ENCODE results near the gene RANBP17. TPM values are rescaled to one million over a fixed set of nuclear protein-coding genes. Genes with fewer than 3 reads are reported as not detected.

Gene RANBP17
- total RNA-seq, 1 experiment from 2014 or later, result 14.5 TPM

- no peak for TF ChIP-seq CTCF (conservative IDR thresholded peaks at IDR 0.05)
- TF ChIP-seq EZH2 (IDR thresholded peaks at IDR 0.05; ENCODE audit: low read depth), result no peak
- Histone ChIP-seq H3K9me2 (ENCODE audit: insufficient read depth) (no peaks in the 10 kb centered on the region), H3K4me1 (replicated peaks; ENCODE audit: insufficient read depth) (no peaks in the 10 kb centered on the region), H3K4me2 (no peak overlapping the region), H3K4me3 (no peak overlapping the region), H3K9me3 (ENCODE audit: insufficient read depth, low read depth) (no peaks in the 10 kb centered on the region), H3K27ac (no peak overlapping the region), H4K20me1 (ENCODE audit: insufficient read depth) (no peaks in the 10 kb centered on the region), H3K36me3 (ENCODE audit: low read depth) (no peaks in the 10 kb centered on the region), H3F3A (ENCODE audit: insufficient read depth, low read depth) (no peaks in the 10 kb centered on the region), H2AFZ (no peak overlapping the region), H3K79me2 (ENCODE audit: low read depth) (no peaks in the 10 kb centered on the region), H3K27me3 (ENCODE audit: insufficient read depth, low read depth) (no peaks in the 10 kb centered on the region)
- ChIA-PET POLR2A (ENCODE audit: unreplicated experiment) (no interaction called here), CTCF (no interaction called here)
- no TSS peak for BruUV-seq (replicated peaks)
- no peak for DNase-seq
- intact Hi-C loops (cut with micrococcal nuclease; ENCODE audit: unreplicated experiment), result no loop called here
These were observed 253.7 kb downstream of the RANBP17 start for GRCh38 chr5:171115519-171115918.

- H3K36me3 ChIP-seq (ENCODE audit: low read depth), result no peaks in the 10 kb centered on the region
- no peak for TF ChIP-seq EZH2 (IDR thresholded peaks at IDR 0.05; ENCODE audit: low read depth)
- TF ChIP-seq CTCF (conservative IDR thresholded peaks at IDR 0.05), result no peak
- no TSS peak for BruUV-seq (replicated peaks)
- CTCF ChIA-PET, result no interaction called here
- H3K4me1 ChIP-seq (replicated peaks; ENCODE audit: insufficient read depth), result no peaks in the 10 kb centered on the region
- H3K27ac ChIP-seq, result no peak overlapping the region
- H3K27me3 ChIP-seq (ENCODE audit: insufficient read depth, low read depth), result no peaks in the 10 kb centered on the region
- no peak overlapping the region for H2AFZ ChIP-seq
- no peaks in the 10 kb centered on the region for H3F3A ChIP-seq (ENCODE audit: insufficient read depth, low read depth)
- H3K79me2 ChIP-seq (ENCODE audit: low read depth), result no peaks in the 10 kb centered on the region
- no peak for DNase-seq
- POLR2A ChIA-PET (ENCODE audit: unreplicated experiment), result no interaction called here
- no peaks in the 10 kb centered on the region for H3K9me2 ChIP-seq (ENCODE audit: insufficient read depth)
- no peak overlapping the region for H3K4me2 ChIP-seq
- intact Hi-C loops (cut with micrococcal nuclease; ENCODE audit: unreplicated experiment), result no loop called here
- no peak overlapping the region for H3K4me3 ChIP-seq
- no peaks in the 10 kb centered on the region for H3K9me3 ChIP-seq (ENCODE audit: insufficient read depth, low read depth)
- H4K20me1 ChIP-seq (ENCODE audit: insufficient read depth), result no peaks in the 10 kb centered on the region
These were observed 254.9 kb downstream of the RANBP17 start for GRCh38 chr5:171116719-171117118.

- H4K20me1 ChIP-seq (ENCODE audit: insufficient read depth), result no peaks in the 10 kb centered on the region
- no peaks in the 10 kb centered on the region for H3K79me2 ChIP-seq (ENCODE audit: low read depth)
- H2AFZ ChIP-seq, result no peak overlapping the region
- H3K9me3 ChIP-seq (ENCODE audit: insufficient read depth, low read depth), result no peaks in the 10 kb centered on the region
- H3K27ac ChIP-seq, result no peak overlapping the region
- H3K27me3 ChIP-seq (ENCODE audit: insufficient read depth, low read depth), result no peaks in the 10 kb centered on the region
- intact Hi-C loops (cut with micrococcal nuclease; ENCODE audit: unreplicated experiment), result no loop called here
- no peaks in the 10 kb centered on the region for H3K4me1 ChIP-seq (replicated peaks; ENCODE audit: insufficient read depth)
- H3K36me3 ChIP-seq (ENCODE audit: low read depth), result no peaks in the 10 kb centered on the region
- ChIA-PET POLR2A (ENCODE audit: unreplicated experiment) (no interaction called here), CTCF (no interaction called here)
- H3F3A ChIP-seq (ENCODE audit: insufficient read depth, low read depth), result no peaks in the 10 kb centered on the region
- DNase-seq, result no peak
- H3K4me2 ChIP-seq, result no peak overlapping the region
- TF ChIP-seq CTCF (conservative IDR thresholded peaks at IDR 0.05), result no peak
- TF ChIP-seq EZH2 (IDR thresholded peaks at IDR 0.05; ENCODE audit: low read depth), result no peak
- BruUV-seq (replicated peaks), result no TSS peak
- H3K9me2 ChIP-seq (ENCODE audit: insufficient read depth), result no peaks in the 10 kb centered on the region
- H3K4me3 ChIP-seq, result no peak overlapping the region
These were observed 259.3 kb downstream of the RANBP17 start for GRCh38 chr5:171120986-171121622.

Data from PC-9 (cell line).